ENCODE results near the gene BAZ2B.
"Not testable (repeated sequence)": the region's sequence is repeated elsewhere in the genome, so short reads cannot be mapped to it uniquely, and the experiment has no call there.

Gene BAZ2B

DNA sequence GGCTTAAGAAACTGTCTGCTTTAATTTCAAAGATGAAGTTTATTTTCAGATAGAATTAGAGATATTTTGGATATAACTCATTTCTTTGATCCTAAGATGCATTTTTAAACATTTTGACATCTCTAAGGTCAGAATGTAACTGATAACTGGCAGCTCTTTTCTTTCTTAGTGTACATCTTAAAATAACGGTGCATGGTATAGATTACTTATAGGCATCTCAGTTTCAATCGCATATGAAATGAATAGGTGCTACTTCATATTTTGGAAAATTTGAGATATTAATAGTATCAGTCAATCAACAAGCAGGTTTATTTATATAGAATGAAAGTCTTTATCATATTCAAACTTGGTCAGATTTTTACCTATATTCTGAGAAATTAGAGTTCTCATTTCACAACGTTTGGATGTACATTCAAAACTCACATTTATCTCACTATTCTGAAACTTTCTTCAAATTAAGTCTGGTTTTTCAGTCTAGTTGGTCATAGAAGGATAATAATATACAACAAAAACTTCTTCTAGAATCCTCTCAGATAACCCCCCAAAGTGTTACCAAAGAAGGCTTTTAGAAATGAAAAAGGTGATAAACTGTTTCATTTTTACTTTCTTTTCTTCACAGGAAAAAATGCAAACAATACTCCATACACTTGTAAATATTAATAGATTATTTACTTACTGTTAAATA, 207.1 kb downstream of the BAZ2B start:
- Histone ChIP-seq H3K27ac (no peak overlapping the region), H3K9me3 (ENCODE audit: low read depth, low read length) (no peaks in the 10 kb centered on the region), H3K4me3 (no peak overlapping the region), H3K9ac (ENCODE audit: insufficient read length) (no peak overlapping the region), H3K36me3 (ENCODE audit: insufficient read depth, low read length) (no peaks in the 10 kb centered on the region)
- DNase-seq (ENCODE audit: low read depth, low spot score), result no peak
- TF ChIP-seq EZH2 (IDR thresholded peaks at IDR 0.05) (no peak), FOXP2 (optimal IDR thresholded peaks at IDR 0.05; ENCODE audit: control extremely low read depth, extremely low read length, insufficient read depth) (no peak), POLR2AphosphoS5 (IDR thresholded peaks at IDR 0.05; ENCODE audit: borderline replicate concordance, low read depth, low read length) (no peak)

DNA sequence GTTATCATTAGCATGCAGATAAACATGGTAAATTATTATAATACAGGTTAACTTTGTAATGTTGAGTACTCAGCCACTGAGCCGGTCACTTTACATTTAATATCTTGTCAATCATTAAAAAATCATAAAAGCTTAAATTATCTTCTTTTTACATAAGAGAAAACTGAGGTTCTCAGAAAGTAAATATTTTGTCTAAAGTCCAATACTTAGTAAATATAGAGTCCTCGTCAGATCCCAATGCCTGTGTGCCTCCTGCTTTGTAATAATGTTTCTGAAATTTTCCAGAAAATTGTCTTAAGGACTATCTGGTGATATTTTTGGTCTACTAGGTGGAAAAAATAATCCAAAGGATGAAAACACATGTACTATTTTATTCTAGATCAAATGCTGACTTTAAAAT, 213.6 kb downstream of the BAZ2B start:
- H3K27ac ChIP-seq, result no peak overlapping the region
- H3K36me3 ChIP-seq (ENCODE audit: insufficient read depth, low read length), result no peaks in the 10 kb centered on the region
- H3K4me3 ChIP-seq, result no peak overlapping the region
- DNase-seq (ENCODE audit: low read depth, low spot score), result no peak
- H3K9ac ChIP-seq (ENCODE audit: insufficient read length), result no peak overlapping the region
- H3K9me3 ChIP-seq (ENCODE audit: low read depth, low read length), result no peaks in the 10 kb centered on the region
- TF ChIP-seq FOXP2 (optimal IDR thresholded peaks at IDR 0.05; ENCODE audit: control extremely low read depth, extremely low read length, insufficient read depth), result no peak
- TF ChIP-seq EZH2 (IDR thresholded peaks at IDR 0.05), result no peak
- TF ChIP-seq POLR2AphosphoS5 (IDR thresholded peaks at IDR 0.05; ENCODE audit: borderline replicate concordance, low read depth, low read length), result no peak

DNA sequence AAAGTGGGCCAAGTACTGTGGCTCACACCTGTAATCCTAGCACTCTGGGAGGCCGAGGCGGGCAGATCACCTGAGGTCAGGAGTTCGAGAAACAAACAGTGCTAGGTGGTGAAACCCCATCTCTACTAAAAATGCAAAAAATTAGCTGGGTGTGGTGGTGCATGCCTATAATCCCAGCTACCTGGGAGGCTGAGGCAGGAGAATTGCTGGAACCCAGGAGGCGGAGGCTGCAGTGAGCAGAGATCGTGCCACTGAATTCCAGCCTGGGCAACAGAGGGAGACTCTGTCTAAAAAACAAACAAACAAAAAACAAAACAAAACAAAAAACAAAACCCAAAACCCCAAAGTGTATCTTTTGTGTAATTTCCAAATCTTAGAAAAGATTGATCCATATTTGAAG, 214.2 kb downstream of the BAZ2B start:
- not testable (repeated sequence) for H3K27ac ChIP-seq; H3K9me3 ChIP-seq (ENCODE audit: low read depth, low read length); DNase-seq (ENCODE audit: low read depth, low spot score); H3K4me3 ChIP-seq; H3K9ac ChIP-seq (ENCODE audit: insufficient read length); H3K36me3 ChIP-seq (ENCODE audit: insufficient read depth, low read length)

DNA sequence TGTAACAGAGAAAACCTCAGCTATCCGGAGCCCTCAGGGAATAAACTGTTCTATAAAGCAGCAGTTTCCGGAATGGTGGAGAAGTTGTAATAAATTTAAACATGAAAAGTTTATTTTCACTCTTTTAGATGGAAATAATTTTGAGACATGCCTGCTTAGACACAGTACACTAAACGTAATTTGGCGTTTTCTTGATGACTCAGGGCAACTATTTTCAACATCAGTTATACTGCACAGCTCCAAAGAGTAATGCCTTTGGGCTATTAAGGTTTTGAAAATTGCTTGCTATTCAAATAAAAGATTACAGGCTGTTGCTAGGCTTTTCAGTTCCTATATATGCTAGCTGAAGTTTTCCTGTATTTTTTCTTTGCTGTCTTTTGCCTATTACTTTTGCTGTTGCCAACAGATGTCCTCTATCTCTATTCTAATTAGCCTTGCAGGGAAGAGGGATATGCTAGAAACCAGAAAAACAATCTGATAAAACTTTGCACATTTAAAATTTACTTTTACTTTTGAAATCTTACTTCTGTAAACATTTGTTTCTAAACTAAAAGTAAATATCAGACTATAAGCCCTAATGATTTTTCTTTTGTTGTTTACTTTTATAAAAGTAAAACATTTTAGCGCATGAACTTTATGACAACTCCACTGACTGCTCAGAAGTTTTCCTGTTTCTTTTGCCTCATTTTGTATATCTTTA, 216.5 kb downstream of the BAZ2B start:
- Histone ChIP-seq H3K27ac (peak overlapping the region; percentile 89), H3K36me3 (ENCODE audit: insufficient read depth, low read length) (no peaks in the 10 kb centered on the region), H3K9ac (ENCODE audit: insufficient read length) (peak overlapping the region; percentile 20), H3K9me3 (ENCODE audit: low read depth, low read length) (no peaks in the 10 kb centered on the region), H3K4me3 (peak overlapping the region; percentile 70)
- peak; percentile 100 for DNase-seq (ENCODE audit: low read depth, low spot score)
- TF ChIP-seq EZH2 (IDR thresholded peaks at IDR 0.05), result no peak
- TF ChIP-seq POLR2AphosphoS5 (IDR thresholded peaks at IDR 0.05; ENCODE audit: borderline replicate concordance, low read depth, low read length), result peak; percentile 82; the same call in 1 of the 2 replicates
- peak; percentile 42 for TF ChIP-seq FOXP2 (optimal IDR thresholded peaks at IDR 0.05; ENCODE audit: control extremely low read depth, extremely low read length, insufficient read depth)

DNA sequence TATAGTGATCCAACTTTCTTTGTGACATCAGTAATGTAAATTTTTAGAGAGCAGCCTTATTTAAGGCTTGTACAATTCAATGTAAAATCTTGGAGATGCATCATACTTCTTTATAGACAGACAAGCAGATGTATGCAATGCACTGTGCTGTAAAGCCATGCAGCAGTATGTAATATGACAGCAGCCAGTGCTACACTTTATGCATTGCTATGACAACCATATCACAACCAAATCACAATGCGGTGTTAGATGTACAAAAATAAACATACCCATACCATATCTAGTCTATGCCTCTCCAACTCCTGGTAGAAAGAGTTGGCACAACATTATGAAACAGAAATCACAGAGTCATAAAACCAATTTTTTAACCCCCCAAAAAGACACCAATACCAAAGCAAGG, 219.5 kb downstream of the BAZ2B start:
- Histone ChIP-seq H3K9me3 (ENCODE audit: low read depth, low read length) (no peaks in the 10 kb centered on the region), H3K9ac (ENCODE audit: insufficient read length) (no peak overlapping the region), H3K36me3 (ENCODE audit: insufficient read depth, low read length) (no peaks in the 10 kb centered on the region), H3K4me3 (no peak overlapping the region), H3K27ac (no peak overlapping the region)
- TF ChIP-seq EZH2 (IDR thresholded peaks at IDR 0.05) (no peak), FOXP2 (optimal IDR thresholded peaks at IDR 0.05; ENCODE audit: control extremely low read depth, extremely low read length, insufficient read depth) (no peak), POLR2AphosphoS5 (IDR thresholded peaks at IDR 0.05; ENCODE audit: borderline replicate concordance, low read depth, low read length) (no peak)
- DNase-seq (ENCODE audit: low read depth, low spot score), result no peak

DNA sequence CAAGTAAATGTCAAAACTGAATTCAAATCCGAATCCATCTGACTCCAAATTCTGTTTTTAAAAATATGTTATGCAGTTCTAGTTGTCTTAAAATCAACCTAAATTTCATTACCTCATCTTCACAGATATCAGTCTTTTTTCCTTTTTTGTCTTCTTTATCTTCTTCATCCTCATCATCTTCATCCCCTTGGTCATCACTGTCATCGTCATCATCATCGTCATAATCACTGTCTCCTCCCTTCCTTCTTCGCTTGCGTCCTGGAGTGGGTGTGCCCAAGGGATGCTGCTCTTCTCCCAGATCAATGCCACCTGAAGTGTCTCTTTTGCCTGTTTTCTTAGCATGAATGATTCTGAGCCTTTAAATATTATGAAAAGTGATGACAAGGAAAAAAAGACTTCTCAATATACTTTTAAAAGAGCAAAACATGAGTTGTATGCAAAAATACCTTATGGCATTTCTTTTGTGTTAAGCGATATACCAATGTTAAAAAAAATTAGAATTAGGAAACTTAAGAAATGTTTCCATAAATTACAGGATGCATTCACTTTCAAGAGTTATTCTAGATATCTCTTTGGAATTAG, 233.8 kb downstream of the BAZ2B start:
- DNase-seq (ENCODE audit: low read depth, low spot score), result no peak
- Histone ChIP-seq H3K9ac (ENCODE audit: insufficient read length) (no peak overlapping the region), H3K9me3 (ENCODE audit: low read depth, low read length) (no peaks in the 10 kb centered on the region), H3K4me3 (no peak overlapping the region), H3K27ac (no peak overlapping the region), H3K36me3 (ENCODE audit: insufficient read depth, low read length) (no peaks in the 10 kb centered on the region)
- TF ChIP-seq POLR2AphosphoS5 (IDR thresholded peaks at IDR 0.05; ENCODE audit: borderline replicate concordance, low read depth, low read length) (no peak), FOXP2 (optimal IDR thresholded peaks at IDR 0.05; ENCODE audit: control extremely low read depth, extremely low read length, insufficient read depth) (no peak), EZH2 (IDR thresholded peaks at IDR 0.05) (no peak)

DNA sequence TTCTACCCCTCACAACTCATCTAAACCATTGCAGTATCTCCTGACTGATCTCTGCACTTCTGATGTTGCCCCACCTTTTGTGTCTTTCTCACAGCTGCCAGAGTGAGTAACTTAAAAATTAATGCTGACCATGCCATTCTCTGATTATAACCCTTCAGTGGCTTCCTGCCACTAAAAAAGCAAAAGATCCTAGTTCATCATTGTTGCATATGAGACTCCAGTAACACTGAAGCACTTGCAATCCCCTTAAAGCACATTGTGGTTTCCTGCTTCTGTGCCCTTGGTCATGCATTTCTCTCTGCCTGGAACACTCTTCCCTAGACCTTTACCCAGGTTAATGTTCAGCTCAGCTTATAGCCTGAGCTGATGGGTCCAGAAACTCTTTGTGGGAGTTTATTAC, 234.8 kb downstream of the BAZ2B start:
- Histone ChIP-seq H3K4me3 (no peak overlapping the region), H3K36me3 (ENCODE audit: insufficient read depth, low read length) (no peaks in the 10 kb centered on the region), H3K27ac (no peak overlapping the region), H3K9ac (ENCODE audit: insufficient read length) (no peak overlapping the region), H3K9me3 (ENCODE audit: low read depth, low read length) (no peaks in the 10 kb centered on the region)
- peak; percentile 58 for DNase-seq (ENCODE audit: low read depth, low spot score)
- TF ChIP-seq FOXP2 (optimal IDR thresholded peaks at IDR 0.05; ENCODE audit: control extremely low read depth, extremely low read length, insufficient read depth) (no peak), POLR2AphosphoS5 (IDR thresholded peaks at IDR 0.05; ENCODE audit: borderline replicate concordance, low read depth, low read length) (peak; percentile 24; the same call in 1 of the 2 replicates)

DNA sequence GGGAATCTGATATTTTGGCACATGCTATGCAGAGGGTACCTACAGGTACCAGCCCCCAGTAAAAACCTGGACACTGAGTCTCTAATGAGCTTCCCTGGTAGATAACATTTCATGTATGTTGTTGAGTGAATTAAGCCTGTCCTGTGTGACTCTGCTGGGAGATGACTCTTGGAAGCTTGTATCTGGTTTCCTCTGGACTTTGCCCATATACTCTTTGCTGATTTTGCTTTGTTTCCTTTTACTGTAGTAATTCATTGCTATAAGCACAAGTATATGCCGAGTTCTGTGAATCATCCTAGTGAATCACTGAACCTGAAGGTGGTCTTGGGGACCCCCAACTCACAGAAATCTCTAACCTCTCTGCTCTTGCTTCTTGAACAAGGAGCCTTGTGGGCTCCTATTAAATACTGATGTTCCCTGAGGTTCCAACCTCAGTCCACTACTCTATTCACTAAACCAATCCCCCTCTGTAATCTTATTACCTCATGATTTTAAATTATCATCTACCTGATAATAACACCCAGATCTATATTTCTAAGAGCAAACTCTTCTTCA, 235.6 kb downstream of the BAZ2B start:
- Histone ChIP-seq H3K36me3 (ENCODE audit: insufficient read depth, low read length) (no peaks in the 10 kb centered on the region), H3K9me3 (ENCODE audit: low read depth, low read length) (no peaks in the 10 kb centered on the region), H3K4me3 (no peak overlapping the region), H3K9ac (ENCODE audit: insufficient read length) (no peak overlapping the region), H3K27ac (no peak overlapping the region)
- TF ChIP-seq FOXP2 (optimal IDR thresholded peaks at IDR 0.05; ENCODE audit: control extremely low read depth, extremely low read length, insufficient read depth) (no peak), EZH2 (IDR thresholded peaks at IDR 0.05) (no peak), POLR2AphosphoS5 (IDR thresholded peaks at IDR 0.05; ENCODE audit: borderline replicate concordance, low read depth, low read length) (no peak)
- no peak for DNase-seq (ENCODE audit: low read depth, low spot score)

Measured in SK-N-MC (cell line).